ENCODE results near the gene CBR3.
A peak's percentile ranks its signal among the peaks of the same experiment; 100 is the strongest.

The CBR3 gene

GRCh38 chr21:36171336-36171735, 36.5 kb downstream of the CBR3 start:
- Histone ChIP-seq H3K9me3 (ENCODE audit: control insufficient read depth, low read length) (no peaks in the 10 kb centered on the region), H3K4me2 (ENCODE audit: low read length) (no peak overlapping the region), H3K4me3 (ENCODE audit: low read depth, low read length) (no peak overlapping the region), H3K79me2 (peaks cover 7% of the 10 kb centered on the region), H3K36me3 (ENCODE audit: control insufficient read depth, insufficient read depth, low read length) (no peaks in the 10 kb centered on the region), H3K9ac (no peak overlapping the region), H3K4me1 (peaks cover 3% of the 10 kb centered on the region), H3K27me3 (ENCODE audit: control insufficient read depth, insufficient read depth, low read length) (no peaks in the 10 kb centered on the region), H3K27ac (no peak overlapping the region), H2AFZ (no peak overlapping the region)
- TF ChIP-seq CTCF (IDR thresholded peaks at IDR 0.05) = no peak

- no peak overlapping the region for H3K4me3 ChIP-seq (ENCODE audit: low read depth, low read length)
- H3K4me2 ChIP-seq (ENCODE audit: low read length) = no peak overlapping the region
- H3K79me2 ChIP-seq = peaks cover 7% of the 10 kb centered on the region
- TF ChIP-seq CTCF (IDR thresholded peaks at IDR 0.05) = no peak
- H3K4me1 ChIP-seq = peaks cover 3% of the 10 kb centered on the region
- no peaks in the 10 kb centered on the region for H3K36me3 ChIP-seq (ENCODE audit: control insufficient read depth, insufficient read depth, low read length)
- H3K27ac ChIP-seq = peak overlapping the region; percentile 32
- no peaks in the 10 kb centered on the region for H3K27me3 ChIP-seq (ENCODE audit: control insufficient read depth, insufficient read depth, low read length)
- H3K9ac ChIP-seq = no peak overlapping the region
- no peak overlapping the region for H2AFZ ChIP-seq
- H3K9me3 ChIP-seq (ENCODE audit: control insufficient read depth, low read length) = no peaks in the 10 kb centered on the region
Measured at GRCh38 chr21:36171741-36172331, 37.0 kb downstream of the CBR3 start.

GRCh38 chr21:36174780-36175179, 39.9 kb downstream of the CBR3 start:
- H3K4me2 ChIP-seq (ENCODE audit: low read length) = no peak overlapping the region
- H3K79me2 ChIP-seq = peaks cover 8% of the 10 kb centered on the region
- no peaks in the 10 kb centered on the region for H3K27me3 ChIP-seq (ENCODE audit: control insufficient read depth, insufficient read depth, low read length)
- H3K4me1 ChIP-seq = peaks cover 8% of the 10 kb centered on the region
- no peak overlapping the region for H3K9ac ChIP-seq
- peak overlapping the region; percentile 32 for H3K27ac ChIP-seq
- no peak overlapping the region for H2AFZ ChIP-seq
- no peak for TF ChIP-seq CTCF (IDR thresholded peaks at IDR 0.05)
- H3K4me3 ChIP-seq (ENCODE audit: low read depth, low read length) = no peak overlapping the region
- H3K36me3 ChIP-seq (ENCODE audit: control insufficient read depth, insufficient read depth, low read length) = no peaks in the 10 kb centered on the region
- no peaks in the 10 kb centered on the region for H3K9me3 ChIP-seq (ENCODE audit: control insufficient read depth, low read length)

GRCh38 chr21:36175771-36176565, 41.1 kb downstream of the CBR3 start:
- no peaks in the 10 kb centered on the region for H3K27me3 ChIP-seq (ENCODE audit: control insufficient read depth, insufficient read depth, low read length)
- TF ChIP-seq CTCF (IDR thresholded peaks at IDR 0.05) = no peak

More at GRCh38 chr21:36175771-36176565, 41.1 kb downstream of the CBR3 start:
- peak overlapping the region; percentile 30 for H3K4me2 ChIP-seq (ENCODE audit: low read length)
- H3K36me3 ChIP-seq (ENCODE audit: control insufficient read depth, insufficient read depth, low read length) = no peaks in the 10 kb centered on the region
- no peaks in the 10 kb centered on the region for H3K9me3 ChIP-seq (ENCODE audit: control insufficient read depth, low read length)
- H2AFZ ChIP-seq = no peak overlapping the region
- H3K9ac ChIP-seq = no peak overlapping the region
- H3K4me1 ChIP-seq = peaks cover 8% of the 10 kb centered on the region
- peaks cover 5% of the 10 kb centered on the region for H3K79me2 ChIP-seq
- H3K27ac ChIP-seq = peak overlapping the region; percentile 66
- no peak overlapping the region for H3K4me3 ChIP-seq (ENCODE audit: low read depth, low read length)
